Stimulated activated CD4-positive, alpha-beta T cell treated with anti-CD3 and anti-CD28 coated beads, Interleukin-12 subunit alpha, Interleukin-12 subunit beta, amount 100 ng/mL, for 48 hours (primary cell): ENCODE data around the gene SENP6.
"Not testable (repeated sequence)": the region's sequence is repeated elsewhere in the genome, so short reads cannot be mapped to it uniquely, and the experiment has no call there.

Experiments
- DNase-seq, 3 donors: peaks; one replicate each; pipeline ENCODE4 v3.0.0-alpha.2; 2020; ENCODE audit warnings: low read depth in 2 of 3, low spot score in 1 of 3

Gene SENP6, protein sequence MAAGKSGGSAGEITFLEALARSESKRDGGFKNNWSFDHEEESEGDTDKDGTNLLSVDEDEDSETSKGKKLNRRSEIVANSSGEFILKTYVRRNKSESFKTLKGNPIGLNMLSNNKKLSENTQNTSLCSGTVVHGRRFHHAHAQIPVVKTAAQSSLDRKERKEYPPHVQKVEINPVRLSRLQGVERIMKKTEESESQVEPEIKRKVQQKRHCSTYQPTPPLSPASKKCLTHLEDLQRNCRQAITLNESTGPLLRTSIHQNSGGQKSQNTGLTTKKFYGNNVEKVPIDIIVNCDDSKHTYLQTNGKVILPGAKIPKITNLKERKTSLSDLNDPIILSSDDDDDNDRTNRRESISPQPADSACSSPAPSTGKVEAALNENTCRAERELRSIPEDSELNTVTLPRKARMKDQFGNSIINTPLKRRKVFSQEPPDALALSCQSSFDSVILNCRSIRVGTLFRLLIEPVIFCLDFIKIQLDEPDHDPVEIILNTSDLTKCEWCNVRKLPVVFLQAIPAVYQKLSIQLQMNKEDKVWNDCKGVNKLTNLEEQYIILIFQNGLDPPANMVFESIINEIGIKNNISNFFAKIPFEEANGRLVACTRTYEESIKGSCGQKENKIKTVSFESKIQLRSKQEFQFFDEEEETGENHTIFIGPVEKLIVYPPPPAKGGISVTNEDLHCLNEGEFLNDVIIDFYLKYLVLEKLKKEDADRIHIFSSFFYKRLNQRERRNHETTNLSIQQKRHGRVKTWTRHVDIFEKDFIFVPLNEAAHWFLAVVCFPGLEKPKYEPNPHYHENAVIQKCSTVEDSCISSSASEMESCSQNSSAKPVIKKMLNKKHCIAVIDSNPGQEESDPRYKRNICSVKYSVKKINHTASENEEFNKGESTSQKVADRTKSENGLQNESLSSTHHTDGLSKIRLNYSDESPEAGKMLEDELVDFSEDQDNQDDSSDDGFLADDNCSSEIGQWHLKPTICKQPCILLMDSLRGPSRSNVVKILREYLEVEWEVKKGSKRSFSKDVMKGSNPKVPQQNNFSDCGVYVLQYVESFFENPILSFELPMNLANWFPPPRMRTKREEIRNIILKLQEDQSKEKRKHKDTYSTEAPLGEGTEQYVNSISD

DNA sequence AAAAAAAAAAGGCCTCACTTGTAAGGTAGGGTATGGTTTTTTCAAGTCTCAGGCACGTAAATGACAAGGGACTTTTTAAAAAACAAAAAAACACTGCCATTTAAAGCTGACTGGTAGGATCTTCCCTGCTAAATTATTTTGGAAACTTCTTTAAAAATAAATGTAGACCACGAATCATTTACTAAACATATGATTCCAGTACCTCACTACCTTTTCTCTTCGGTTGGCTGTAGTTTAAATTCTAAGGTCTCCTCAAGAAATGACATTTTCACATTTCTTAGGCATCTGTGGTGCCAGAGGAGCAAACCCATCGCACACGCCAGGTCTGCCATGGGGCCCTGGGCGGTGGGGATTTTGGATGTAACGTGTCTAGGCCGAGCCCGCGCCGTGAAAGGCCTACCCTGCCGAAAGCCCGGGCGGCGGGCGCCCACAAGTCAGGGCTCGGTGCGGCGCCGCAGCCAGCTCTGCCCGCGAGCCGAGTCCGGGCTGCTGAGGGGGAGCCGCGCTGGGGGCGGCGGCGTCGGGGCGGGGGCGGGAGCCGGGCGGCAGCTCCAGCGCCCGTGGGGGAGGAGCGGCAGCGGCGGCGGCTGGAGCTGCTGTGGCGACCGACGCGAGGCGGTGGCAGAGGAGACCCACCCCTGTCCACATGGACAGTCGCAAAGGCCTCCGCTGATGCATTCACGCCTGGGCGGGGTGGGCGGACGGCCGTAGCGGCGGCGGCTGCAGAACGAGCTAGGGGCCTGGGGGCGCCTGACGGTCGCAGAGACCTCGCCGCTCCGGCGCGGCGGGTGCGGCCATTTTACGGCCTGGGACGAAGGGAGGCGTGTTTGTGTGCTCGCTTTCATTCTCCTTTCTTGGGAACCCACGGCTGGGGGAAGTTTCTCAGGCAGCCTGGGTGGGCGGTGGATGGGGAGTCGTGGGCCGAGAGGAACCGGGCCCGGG lies at the start of gene SENP6:
Gene SENP6, plus strand, starts transcription at position 577 of the 942 bp plus-strand sequence. CDS start 645 bp downstream, outside the sequence.
- peak; percentile 37 to 60 (median 47) for DNase-seq

DNA sequence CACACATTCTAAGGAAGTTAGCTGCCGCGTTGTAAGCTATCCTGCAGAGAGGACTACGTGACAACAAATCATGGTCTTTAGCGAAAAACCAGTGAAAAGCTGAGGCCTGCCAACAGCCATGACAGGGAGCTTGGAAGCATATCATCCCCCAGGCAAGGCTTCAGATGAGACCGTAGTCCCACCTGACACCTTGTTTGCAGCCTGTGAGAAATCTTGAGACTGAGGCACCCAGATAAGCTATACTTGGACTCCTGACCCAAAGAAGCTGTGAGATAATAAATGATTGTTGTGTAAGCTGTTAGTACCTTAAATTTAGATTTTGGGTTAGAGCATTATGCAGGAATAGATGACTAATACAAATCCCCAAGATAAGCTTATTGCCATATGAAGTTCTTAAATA lies 45.4 kb upstream of the SENP6 start:
- DNase-seq, result no peak

DNA sequence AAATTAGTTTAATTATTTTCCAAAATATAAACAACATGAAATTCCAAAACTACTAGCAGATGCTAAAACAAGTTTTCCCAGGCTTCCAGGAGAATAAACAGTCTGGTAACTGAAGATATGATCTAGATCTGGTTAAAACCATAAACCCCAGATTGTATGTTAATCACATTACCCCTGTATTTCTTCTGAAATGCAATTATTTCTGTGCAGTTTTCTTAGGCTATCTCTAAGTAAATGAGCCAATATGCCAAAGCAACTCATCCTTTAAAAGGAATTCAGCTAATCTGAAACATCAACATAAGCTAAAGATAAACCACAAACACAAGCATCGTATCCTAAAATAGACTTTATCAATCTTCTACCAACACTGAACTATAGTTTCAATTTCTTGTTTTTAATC lies 44.6 kb upstream of the SENP6 start:
- no peak for DNase-seq

DNA sequence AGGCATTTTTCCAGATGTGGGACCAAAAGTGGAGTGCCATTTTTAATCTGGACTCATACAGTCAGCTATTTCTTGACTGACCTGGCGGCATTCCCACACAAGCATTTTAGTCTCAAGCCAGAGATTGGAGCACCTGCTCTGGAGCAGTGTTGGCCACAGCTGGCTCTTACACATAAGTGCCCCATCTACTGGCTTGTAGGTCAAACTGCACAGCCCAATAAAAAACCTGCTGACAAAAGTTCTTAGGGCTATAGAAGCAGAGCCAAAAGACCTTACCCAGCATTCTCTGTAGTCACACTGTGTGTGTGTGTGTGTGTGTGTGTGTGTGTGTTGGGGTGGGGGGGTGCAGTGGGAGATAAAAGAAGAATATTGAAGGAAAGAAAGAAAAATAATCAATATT lies 38.6 kb upstream of the SENP6 start:
- DNase-seq, result no peak

DNA sequence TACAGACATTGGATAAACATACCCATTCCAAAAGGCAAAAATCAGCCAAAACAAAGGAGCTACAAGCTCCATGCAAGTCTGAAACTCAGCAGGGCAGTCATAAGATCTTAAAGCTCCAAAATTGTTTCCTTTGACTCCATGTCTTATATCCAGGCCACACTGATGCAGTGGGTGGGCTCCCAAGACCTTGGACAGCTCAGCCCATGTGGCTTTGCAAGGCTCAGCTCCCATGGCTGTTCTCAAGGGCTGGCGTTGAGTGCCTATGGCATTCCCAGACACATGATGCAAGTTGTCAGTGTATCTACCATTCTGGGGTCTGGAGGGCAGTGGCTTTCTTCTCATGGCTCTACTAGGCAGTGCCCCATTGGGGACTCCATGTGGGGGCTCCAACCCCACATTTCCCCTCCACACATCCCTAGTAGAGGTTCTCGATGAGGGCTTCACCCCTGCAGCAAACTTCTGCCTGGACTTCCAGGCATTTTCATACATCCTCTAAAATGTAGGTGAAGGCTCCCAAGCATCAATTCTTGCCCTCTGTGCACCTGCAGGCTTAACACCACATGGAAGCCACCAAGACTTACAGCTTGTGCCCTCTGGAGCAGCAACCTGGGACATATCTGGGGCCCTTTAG lies 35.4 kb upstream of the SENP6 start:
- no peak for DNase-seq

DNA sequence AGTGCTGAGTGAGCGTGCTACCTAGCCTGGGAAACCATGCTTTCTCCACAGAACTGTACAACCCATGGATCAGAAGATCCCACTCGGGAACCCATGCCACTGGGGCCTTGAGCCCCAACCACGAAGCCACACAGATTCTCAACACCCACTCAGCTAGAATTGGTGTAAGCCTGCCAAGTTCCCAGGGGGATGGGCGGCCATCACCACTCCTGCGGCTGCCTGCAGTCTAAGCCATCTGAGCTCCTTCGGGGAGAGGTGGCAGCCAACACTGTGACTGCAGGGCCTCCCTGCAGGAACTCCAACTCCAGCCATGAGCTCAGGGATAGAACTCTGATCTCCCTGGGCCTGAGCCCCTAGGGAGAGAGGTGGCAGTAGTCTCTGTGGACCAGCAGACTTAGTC lies 33.6 kb upstream of the SENP6 start:
- no peak for DNase-seq

DNA sequence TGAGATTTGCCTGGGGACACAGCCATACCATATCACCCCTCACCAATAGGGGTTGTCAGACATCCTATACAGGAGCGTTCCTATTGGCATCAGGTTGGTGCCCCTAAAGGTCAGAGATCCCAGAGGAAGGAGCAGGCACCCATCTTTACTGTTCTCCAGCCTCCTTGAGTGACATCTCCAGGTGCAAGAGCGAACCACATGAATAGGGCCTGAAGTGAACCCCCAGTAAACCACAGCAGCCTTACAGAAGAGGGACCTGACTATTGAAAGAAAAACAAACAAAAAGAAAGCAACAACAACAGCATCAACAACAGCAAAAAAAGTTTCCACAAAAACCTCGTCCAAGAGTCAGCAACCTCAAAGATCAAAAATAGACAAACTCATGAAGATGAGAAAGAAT lies 32.7 kb upstream of the SENP6 start:
- no peak for DNase-seq

DNA sequence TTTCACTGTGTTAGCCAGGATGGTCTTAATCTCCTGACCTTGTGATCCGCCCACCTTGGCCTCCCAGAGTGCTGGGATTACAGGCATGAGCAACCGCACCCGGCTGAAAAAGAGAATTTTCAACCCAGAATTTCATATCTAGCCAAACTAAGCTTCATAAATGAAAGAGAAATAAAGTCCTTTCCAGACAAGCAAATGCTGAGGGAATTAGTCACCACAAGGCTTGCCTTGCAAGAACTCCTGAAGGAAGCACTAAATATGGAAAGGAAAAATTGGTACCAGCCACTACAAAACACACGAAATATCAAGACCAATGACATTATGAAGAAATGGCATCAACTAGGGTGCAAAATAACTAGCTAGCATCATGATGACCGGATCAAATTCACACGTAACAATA lies 31.0 kb upstream of the SENP6 start:
- DNase-seq, result not testable (repeated sequence)

DNA sequence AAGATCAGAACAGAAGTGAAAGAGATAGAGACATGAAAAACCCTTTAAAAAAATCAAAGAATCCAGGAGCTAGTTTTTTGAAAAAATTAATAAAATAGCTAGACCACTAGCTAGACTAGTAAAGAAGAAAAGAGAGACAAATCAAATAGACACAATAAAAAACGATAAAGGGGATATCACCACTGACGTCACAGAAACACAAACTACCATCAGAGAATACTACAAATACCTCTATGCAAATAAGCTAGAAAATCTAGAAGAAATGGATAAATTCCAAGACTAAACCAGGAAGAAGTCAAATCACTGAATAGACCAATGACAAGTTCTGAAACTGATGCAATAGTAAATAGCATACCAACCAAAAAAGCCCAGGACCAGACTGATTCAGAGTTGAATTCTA lies 29.6 kb upstream of the SENP6 start:
- no peak for DNase-seq

DNA sequence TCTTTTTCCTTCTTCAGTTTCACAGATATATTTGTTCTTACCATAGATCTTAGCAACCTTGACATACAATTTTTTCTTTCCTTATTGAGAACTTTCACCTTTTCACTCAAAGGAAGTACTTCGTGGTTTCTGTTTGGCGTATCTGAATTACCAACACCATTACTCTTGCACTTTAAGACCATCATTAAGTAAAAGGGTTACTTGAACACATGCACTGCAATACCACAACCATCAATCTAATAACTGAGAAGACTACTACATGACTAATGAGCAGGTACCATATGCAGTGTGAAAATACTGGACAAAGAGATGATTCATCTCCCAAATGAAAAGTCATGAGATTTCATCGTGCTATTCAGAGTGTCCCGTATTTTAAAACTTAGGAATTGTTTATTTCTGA lies 21.7 kb upstream of the SENP6 start:
- DNase-seq, result no peak

DNA sequence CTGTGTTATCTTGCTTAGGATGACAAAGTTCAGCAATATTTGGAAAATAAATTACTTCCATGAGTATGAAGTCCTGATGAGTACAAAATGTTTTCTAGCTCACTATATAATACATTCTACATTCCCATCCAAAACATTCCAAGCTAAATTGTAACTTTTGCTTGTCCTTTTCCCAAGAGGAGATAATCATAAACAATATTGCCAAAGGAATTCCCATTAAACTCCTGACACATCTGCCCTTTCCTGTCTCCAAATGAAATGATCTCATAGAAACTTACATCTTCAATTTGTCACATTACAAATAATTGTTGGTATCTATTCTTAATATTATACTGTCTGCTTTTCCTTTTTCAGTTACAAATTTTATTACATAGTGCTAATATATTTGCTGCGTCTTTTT lies 20.4 kb upstream of the SENP6 start:
- no peak for DNase-seq

DNA sequence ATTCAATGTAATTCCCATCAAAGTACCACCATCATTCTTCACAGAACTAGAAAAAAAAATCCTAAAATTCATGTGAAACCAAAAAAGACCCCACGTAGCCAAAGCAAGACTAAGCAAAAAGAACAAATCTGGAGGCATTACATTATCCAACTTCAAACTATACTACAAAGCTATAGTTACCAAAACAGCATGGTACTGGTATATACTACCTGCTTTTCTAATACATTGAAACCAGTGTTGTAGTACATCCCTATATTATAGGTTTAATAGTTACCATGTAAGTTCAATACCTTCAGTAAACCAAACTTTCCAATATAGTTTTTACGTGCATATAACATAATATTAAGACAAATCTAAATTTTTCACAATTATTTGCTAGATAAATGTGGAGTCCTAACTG lies 17.1 kb upstream of the SENP6 start:
- DNase-seq, result not testable (repeated sequence)

DNA sequence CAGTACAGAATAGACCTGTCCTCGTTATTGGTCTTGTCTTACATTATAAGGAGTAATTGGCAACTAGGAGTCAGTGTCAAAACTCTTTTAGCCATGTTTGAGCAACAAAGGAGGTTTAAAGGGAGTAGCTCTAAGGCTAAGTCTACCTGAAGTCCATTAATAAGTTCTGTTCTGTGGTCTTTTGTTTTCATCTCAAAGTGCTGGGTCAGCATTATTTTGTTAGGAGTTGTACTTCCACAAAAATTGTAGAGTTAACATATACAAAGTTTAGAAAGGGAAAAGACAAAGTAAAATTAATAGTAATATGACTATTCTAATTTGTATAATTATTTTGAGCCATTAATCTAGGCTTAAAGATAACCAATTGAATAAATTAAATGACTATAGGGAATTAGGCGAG lies 12.7 kb upstream of the SENP6 start:
- no peak for DNase-seq

DNA sequence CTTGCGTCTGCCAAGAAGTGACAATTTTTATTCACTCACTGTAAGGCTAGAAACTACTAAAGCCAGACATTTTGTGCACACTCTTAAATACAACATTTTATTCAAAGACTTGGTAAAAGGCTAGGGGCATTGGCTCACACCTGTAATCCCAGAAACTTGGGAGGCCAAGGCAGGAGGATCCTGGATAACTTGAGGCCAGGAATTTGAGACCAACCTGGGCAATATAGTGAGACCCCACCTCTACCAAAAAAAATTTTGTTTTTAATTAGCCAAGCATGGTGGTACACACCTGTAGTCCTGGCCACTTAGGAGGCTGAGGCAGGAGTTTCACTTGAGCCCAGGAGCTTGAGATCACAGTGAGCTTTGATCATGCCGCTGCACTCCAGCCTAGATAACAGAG lies 11.3 kb upstream of the SENP6 start:
- DNase-seq, result no peak

DNA sequence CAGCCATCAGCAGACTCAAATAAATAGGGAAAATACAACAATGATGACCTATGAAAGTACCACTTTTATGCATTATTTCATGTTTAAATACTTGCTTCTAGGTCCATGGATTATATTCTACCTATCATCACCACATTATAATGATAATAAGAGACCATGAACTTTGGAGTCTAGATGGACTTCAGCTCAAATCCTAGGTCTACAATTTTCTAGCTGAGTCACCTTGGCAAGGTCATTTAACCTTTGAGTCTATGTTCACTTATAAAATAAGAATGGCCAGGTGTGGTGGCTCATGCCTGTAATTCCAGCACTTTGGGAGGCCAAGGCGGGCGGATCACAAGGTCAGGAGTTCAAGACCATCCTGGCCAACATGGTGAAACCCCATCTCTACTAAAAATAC lies 5.3 kb upstream of the SENP6 start:
- not testable (repeated sequence) for DNase-seq

DNA sequence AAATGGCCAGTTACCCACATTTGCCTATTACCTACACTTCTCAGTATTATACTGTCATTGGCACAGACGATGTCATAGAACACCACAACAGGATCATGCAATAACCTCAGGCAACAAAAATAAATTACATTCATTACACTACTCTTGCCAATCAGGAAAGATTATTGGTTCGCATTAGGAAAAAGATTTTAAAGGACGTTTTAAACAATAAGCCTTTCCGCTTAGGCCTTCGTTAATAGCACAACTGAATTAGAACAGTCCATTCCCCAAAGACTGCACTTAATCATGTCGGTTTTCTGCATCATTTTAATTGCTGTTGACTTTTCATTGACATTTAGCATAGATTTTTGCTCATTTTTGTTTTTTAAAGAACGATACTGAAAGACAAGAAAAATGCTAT lies 912 bp upstream of the SENP6 start:
- no peak for DNase-seq

DNA sequence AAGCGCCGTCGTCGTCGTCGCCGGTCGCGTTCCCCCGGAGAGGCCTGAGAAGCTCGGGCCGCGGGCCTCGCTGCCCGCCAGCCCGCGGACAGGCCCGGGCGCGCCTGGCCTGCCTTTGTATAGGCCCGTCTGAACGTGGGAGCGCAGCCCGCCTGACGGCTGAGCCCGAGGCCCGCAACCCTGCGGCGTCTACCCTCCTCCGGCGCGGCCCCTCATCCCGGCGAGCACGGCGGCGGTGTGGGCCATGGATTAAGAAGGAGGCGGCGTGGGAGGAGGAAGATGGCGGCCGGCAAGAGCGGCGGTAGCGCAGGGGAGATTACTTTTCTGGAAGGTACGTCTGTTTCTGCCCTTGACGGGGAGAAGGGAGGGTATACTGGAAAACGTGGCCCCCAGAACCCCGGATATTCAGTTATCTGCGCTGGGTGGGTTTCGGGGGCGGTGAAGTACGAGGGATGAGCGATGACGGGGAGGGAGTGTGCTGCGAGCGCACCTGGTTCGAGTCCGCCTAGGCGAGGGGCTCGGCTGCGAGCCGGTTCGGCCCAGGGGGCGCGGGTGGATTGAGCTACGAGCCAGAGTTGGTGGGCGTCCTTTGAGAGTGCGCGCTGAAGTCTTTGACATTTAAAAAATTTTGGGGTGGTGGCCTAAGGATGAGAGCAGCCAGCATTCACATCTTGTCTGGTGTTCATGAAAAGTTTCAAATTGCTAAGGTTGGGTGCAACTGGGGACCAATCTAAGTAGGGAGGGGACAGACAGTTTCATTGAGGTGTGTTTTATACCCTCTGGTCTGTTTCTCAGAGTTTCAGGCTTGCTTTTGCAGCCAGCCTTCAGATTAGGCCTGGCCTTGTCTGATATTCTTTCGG lies 796 bp downstream of the SENP6 start:
- peak; percentile 35 to 52 (median 47) for DNase-seq

DNA sequence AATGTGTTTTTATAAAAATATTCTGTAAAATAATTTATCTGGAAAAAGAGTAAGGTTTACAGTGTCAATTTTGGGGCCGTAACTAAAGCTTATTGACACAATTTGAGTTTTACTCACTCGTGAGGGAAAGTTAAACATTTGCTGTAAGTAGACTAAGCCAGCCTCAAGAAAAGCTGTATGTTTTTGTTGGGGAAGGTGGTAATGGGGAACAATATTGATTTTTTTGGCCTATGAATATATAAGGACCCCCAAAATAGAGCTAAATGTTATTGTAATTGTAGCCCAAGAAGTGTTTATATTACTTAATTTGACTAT lies 1.4 kb downstream of the SENP6 start:
- DNase-seq, result no peak

DNA sequence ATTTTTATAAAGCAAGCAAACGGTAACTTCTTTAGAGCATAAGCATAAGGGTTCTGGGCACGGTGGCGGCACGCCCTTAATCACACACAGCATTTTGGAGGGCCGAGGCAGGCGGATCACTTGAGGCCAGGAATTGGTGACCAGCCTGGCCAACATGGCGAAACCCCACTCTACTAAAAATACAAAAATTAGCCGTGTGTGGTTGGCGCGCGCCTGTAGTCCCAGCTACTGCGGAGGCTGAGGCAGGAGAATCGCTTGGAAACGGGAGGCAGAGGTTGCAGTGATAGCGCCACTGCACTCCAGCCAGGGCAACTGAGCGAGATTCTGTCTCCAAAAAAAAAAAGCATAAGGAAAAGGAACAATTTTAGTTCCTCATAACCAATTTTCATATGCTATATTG lies 2.6 kb downstream of the SENP6 start:
- no peak for DNase-seq

DNA sequence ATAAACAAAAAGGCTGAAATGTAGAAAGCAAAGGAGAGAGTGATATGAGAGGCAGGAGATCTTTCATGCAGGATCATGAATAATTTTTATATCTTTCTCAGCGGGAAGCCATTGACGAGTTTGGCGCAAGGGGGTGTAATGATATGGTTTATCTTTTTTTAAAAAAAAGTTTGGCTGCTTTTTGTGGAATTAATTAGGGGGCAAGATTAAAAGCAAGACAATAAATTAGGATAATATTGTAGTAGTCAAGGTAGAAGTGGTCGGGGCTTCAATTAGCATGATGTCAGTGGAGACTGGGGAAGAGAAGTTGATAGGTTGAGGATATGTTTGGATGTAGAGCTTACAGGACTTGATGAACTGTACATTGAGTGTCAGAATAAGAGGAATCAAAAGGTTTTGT lies 4.0 kb downstream of the SENP6 start:
- no peak for DNase-seq
